Epithelial cell of proximal tubule (primary cell): Measurements from ENCODE around the gene LRRC52. TPM values are rescaled to one million over a fixed set of nuclear protein-coding genes. Genes with fewer than 3 reads are reported as not detected.
A peak's percentile ranks its signal among the peaks of the same experiment; 100 is the strongest.
"Not testable (repeated sequence)": the region's sequence is repeated elsewhere in the genome, so short reads cannot be mapped to it uniquely, and the experiment has no call there.

Source experiments
- DNase-seq: peaks from one replicate; pipeline ENCODE4 v3.0.0-alpha.2; 2011; ENCODE audit warnings: low read depth
- H3K4me3 ChIP-seq: 2 replicates; pipeline ENCODE4 v1.5.1; 2011; ENCODE audit warnings: low read depth, mild to moderate bottlenecking, low read length
- CTCF ChIP-seq: conservative IDR thresholded peaks from 2 replicates; pipeline ENCODE4 v1.5.1; 2012; ENCODE audit warnings: low read depth, mild to moderate bottlenecking, low read length
- total RNA-seq: library from RNA; depleted of rRNA; stranded (reverse); fragments of >200 nt; gene quantifications from 2 replicates; pipeline ENCODE4 v1.2.3, GENCODE V29; 2015

LRRC52 gene
- total RNA-seq, 1 donor from 2014 or later, result not detected

GRCh38 chr1:165577707-165578106 lies 33.9 kb downstream of the LRRC52 start:
- no peak overlapping the region for H3K4me3 ChIP-seq
- no peak for TF ChIP-seq CTCF
- no peak for DNase-seq

GRCh38 chr1:165580931-165581871 lies 37.4 kb downstream of the LRRC52 start:
- H3K4me3 ChIP-seq, result no peak overlapping the region
- DNase-seq, result peak; percentile 74
- TF ChIP-seq CTCF, result no peak

GRCh38 chr1:165581926-165582325 lies 38.1 kb downstream of the LRRC52 start:
- DNase-seq, result no peak
- H3K4me3 ChIP-seq, result no peak overlapping the region
- no peak for TF ChIP-seq CTCF

GRCh38 chr1:165586398-165586797 lies 42.6 kb downstream of the LRRC52 start:
- DNase-seq, result no peak
- no peak for TF ChIP-seq CTCF
- no peak overlapping the region for H3K4me3 ChIP-seq

- not testable (repeated sequence) for DNase-seq
Measured at GRCh38 chr1:165591391-165591790, 47.6 kb downstream of the LRRC52 start.

GRCh38 chr1:165592945-165593823 lies 49.4 kb downstream of the LRRC52 start:
- DNase-seq, result no peak
- peak; percentile 94 for TF ChIP-seq CTCF
- no peak overlapping the region for H3K4me3 ChIP-seq

More at GRCh38 chr1:165591391-165591790, 47.6 kb downstream of the LRRC52 start:
- H3K4me3 ChIP-seq, result not testable (repeated sequence)
